22Rv1 (cell line): ENCODE data around the gene NLRP14.

Source experiments
- H3K27ac ChIP-seq: fragments of 450-650 bp; 2 replicates; pipeline ENCODE4 v1.5.1; 2017
- ZFX ChIP-seq: fragments of 450-650 bp; IDR thresholded peaks from 2 replicates; pipeline ENCODE4 v1.6.1; 2017; ENCODE audit warnings: antibody characterized with exemption, borderline replicate concordance
- TF ChIP-seq, protein P1 (sequence below): fragments of 450-650 bp; IDR thresholded peaks from 2 replicates; pipeline ENCODE4 v1.5.1; 2017; ENCODE audit warnings: mild to moderate bottlenecking

NLRP14 gene

GRCh38 chr11:7020183-7020917 is at the start of gene NLRP14, which contains the start of gene ZNF214:
Gene NLRP14, plus strand, starts transcription at chr11:7020479. Its CDS starts 18,108 bp downstream, at chr11:7038587.
Gene ZNF214, minus strand, starts transcription at chr11:7020346. Its CDS starts 17,511 bp downstream, at chr11:7002835.
- peak within 1 kb of the TSS; percentile 68 for H3K27ac ChIP-seq
- TF ChIP-seq, protein P1, sequence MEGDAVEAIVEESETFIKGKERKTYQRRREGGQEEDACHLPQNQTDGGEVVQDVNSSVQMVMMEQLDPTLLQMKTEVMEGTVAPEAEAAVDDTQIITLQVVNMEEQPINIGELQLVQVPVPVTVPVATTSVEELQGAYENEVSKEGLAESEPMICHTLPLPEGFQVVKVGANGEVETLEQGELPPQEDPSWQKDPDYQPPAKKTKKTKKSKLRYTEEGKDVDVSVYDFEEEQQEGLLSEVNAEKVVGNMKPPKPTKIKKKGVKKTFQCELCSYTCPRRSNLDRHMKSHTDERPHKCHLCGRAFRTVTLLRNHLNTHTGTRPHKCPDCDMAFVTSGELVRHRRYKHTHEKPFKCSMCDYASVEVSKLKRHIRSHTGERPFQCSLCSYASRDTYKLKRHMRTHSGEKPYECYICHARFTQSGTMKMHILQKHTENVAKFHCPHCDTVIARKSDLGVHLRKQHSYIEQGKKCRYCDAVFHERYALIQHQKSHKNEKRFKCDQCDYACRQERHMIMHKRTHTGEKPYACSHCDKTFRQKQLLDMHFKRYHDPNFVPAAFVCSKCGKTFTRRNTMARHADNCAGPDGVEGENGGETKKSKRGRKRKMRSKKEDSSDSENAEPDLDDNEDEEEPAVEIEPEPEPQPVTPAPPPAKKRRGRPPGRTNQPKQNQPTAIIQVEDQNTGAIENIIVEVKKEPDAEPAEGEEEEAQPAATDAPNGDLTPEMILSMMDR: no peak
- no peak for TF ChIP-seq ZFX

DNA sequence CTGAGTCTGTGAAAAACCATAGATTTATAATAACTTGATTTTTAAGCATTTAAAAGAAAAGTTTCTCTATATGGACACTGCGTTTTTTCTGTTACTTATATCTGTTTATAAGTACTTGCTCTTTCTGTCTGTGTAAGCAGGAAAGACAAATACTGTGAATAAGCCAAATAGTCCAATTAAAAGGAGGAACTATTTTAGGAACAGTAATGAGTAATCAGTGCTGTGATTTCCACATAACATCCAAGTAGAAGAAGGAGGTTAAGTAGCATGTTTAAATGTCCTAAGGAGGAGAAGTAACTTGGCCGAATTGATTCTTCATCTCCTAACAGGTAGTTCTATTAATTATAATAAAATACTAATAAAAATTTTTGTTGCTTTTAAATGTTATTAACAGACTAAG is 40.9 kb upstream of the NLRP14 start:
- H3K27ac ChIP-seq: no peak overlapping the region
- no peak for TF ChIP-seq ZFX
- TF ChIP-seq, protein P1: no peak

GRCh38 chr11:6986487-6986886 is 33.8 kb upstream of the NLRP14 start:
- TF ChIP-seq, protein P1: no peak
- no peak for TF ChIP-seq ZFX
- H3K27ac ChIP-seq: no peak overlapping the region

- TF ChIP-seq, protein P1: no peak
- no peak for TF ChIP-seq ZFX
- H3K27ac ChIP-seq: no peak overlapping the region
These were observed 31.8 kb upstream of the NLRP14 start for GRCh38 chr11:6988506-6988905.

DNA sequence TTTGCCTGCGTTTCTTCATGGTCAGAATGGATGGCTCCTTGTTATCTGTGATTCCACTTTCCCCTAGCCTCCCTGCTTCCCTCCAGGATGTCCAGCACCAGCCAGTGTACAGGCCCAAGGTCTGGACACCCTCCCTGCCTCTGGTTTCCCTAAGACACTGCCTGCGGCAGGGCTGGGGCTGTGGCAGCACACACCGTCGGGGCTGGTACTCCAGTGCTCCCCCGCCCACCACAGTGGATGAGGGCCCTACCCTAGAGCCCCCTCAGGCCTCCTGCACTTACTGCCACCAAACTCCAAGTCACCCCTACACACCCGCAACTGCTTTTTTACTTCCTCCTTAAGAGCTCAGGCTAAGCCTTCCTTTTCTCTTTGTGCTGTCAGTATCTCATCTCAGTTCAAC is 29.1 kb upstream of the NLRP14 start:
- H3K27ac ChIP-seq: no peak overlapping the region
- TF ChIP-seq, protein P1: no peak
- no peak for TF ChIP-seq ZFX

GRCh38 chr11:6992026-6992425 is 28.3 kb upstream of the NLRP14 start:
- no peak overlapping the region for H3K27ac ChIP-seq
- TF ChIP-seq, protein P1: no peak
